Stimulated activated CD8-positive, alpha-beta memory T cell treated with anti-CD3 and anti-CD28 coated beads, Interleukin-15, amount 100 ng/mL, for 4 hours (primary cell): ENCODE data around the gene FGFR1OP2.
"Not testable (repeated sequence)": the region's sequence is repeated elsewhere in the genome, so short reads cannot be mapped to it uniquely, and the experiment has no call there.

Source experiments
- DNase-seq, 2 donors: peaks; one replicate each; pipeline ENCODE4 v3.0.0-alpha.2; 2020; ENCODE audit warnings: low read depth in 2 of 2

The FGFR1OP2 gene

GRCh38 chr12:26941215-26941594 lies 2.9 kb downstream of the FGFR1OP2 start:
- no peak for DNase-seq

DNA sequence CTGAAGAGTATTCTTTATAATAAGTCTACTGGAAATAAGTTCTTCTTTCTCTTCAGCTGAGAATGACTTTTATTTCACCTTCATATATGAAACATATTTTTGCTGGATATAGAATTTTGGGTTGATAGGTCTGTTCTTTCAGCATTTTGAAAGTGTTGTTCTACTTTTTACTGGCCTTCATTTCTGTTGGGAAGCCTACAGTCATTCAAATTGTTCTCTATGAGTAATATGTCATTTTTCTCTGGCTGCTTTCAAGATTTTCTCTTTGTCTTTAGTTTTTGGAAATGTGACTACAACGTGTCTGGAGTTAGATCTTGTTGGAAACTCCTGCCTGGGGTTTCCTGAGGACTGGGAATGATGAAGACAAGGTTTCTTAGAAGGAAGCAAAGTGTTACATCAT lies 10.0 kb downstream of the FGFR1OP2 start:
- DNase-seq = no peak

DNA sequence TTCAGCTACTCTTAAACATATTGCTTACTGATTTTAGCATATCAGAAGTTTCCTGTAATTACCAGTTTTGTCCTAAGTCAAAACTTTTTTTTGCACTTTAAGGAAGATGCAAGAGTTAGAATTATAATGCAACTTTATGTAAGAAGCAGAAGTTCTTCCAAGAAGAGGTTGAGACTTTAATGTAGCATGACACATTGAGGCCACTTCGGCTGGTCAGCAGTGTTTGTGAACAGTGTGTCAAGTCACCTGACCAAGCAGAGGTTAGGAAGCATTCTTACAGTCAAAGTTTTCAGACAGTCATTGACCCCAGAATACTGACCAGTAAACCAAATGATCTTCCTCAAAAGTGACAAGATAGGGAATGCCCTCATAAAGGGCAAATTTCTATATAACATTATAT lies 15.2 kb downstream of the FGFR1OP2 start:
- no peak for DNase-seq

- no peak for DNase-seq
Measured at GRCh38 chr12:26954027-26954426, 15.8 kb downstream of the FGFR1OP2 start.

GRCh38 chr12:26961391-26961790 lies 23.1 kb downstream of the FGFR1OP2 start:
- DNase-seq = not testable (repeated sequence)

- DNase-seq = no peak
Measured at GRCh38 chr12:26961803-26962202, 23.5 kb downstream of the FGFR1OP2 start.

- DNase-seq = no peak
Measured at GRCh38 chr12:26963413-26963812, 25.1 kb downstream of the FGFR1OP2 start.

GRCh38 chr12:26966842-26967241 lies 28.6 kb downstream of the FGFR1OP2 start:
- DNase-seq = no peak

DNA sequence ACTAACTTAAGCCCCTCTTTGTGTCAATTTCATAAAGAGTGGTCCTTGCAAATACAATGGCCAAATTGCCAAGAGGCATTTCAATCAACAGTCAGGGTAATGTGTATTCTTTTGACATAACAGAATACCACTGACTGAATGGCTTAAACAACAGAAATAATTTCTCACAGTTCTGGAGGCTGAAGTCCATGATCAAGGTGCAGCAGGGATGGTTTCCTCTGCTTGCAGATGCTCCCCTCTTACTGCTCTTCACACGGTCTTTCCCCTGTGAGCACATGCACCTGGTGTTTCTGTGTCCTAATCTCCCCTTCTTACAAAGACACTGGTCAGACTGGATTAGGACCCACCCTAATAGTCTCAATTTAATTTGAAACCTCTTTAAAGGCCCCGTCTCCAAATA lies 31.9 kb downstream of the FGFR1OP2 start:
- no peak for DNase-seq

DNA sequence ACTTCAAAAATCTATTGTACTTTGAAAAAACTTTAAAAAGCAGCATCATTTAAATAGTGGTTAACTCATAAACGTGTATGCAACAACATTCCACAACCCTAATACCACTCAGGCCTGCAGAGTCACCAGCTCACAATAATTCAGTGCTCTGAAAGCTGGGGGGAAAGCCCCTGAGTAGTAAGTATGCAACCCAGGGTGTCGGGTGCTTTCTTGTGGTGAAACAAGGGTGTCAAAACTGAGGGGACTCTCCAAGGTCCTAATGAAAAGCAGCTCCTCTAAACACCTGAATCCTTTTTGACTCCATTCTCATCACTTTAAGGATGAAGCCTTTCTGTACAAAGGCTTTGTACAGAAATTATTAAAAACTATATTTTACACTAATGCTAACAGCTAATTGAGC lies 33.7 kb downstream of the FGFR1OP2 start:
- peak; percentile 16 to 36 for DNase-seq

- no peak for DNase-seq
Measured at GRCh38 chr12:26976687-26977086, 38.4 kb downstream of the FGFR1OP2 start.

DNA sequence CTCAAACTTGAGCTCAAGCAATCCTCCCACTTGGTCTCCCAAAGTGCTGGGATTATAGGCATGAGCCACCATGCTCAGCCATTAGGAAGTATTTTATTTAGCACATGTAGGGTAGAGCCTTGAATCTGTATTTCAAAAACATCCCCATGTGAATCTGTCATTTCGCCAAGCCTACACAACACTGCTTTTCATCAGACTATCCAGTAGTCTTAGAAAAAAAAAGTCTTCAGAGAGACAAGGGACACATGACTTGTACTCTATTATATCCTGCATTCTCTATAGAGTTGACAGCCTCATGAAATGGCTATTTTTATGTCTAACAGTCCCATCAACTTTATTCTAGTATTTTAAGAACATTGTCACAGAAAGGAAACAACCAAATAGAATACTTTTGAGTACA lies 40.5 kb downstream of the FGFR1OP2 start:
- DNase-seq = no peak

- DNase-seq = no peak
Measured at GRCh38 chr12:26979733-26980132, 41.5 kb downstream of the FGFR1OP2 start.

DNA sequence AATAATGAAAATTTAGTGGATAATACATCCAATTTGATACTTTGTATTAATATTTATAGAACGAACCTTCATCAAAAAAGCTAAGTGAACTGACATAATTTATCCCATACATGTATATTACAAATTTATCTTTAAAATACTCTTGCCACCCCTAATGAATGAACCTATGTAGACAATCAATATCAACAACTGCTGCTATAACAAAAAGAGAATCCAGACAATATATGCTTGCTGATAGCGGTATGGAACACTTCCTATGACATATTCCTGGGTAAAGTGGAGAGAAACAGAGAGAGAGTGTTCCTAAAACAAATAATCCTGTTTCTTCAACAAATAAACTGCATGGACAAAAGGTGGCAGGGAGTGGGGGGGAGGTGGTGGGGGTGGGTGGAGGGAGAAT lies 44.6 kb downstream of the FGFR1OP2 start:
- DNase-seq = no peak

DNA sequence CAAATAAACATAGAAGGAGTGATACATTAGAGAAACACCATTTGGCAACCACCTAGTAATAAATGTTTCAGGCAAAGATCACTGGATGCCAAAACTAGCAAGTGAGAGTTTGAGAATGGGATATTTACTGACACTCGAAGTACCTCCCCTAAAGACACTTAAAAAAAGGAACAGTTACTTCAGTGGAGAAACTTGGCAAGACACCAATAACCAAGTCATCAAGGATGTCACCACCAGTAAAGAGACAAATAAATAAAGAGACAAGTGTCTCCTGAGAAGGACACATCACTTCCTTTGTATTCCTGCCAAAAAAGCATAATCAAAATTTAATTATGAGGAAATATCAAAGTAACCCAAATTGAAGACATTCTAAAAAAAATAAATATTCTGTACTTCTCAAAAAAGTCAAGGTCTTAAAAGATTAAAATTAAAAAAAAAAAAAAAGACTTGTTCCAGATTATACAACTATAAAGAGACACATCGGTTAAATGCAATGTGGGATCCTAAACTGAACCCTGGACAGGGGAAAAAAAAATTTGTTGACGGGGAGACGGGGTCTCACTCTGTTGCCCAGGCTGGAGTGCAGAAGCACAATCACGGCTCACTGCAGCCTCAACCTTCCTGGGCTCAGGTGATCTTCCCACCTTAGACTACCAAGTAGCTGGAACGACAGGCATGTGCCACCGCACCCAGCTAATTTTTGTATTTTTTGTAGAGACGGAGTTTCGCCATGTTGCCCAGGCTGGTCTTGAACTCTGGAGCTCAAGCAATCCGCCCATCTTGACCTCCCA lies 49.6 kb downstream of the FGFR1OP2 start:
- no peak for DNase-seq

DNA sequence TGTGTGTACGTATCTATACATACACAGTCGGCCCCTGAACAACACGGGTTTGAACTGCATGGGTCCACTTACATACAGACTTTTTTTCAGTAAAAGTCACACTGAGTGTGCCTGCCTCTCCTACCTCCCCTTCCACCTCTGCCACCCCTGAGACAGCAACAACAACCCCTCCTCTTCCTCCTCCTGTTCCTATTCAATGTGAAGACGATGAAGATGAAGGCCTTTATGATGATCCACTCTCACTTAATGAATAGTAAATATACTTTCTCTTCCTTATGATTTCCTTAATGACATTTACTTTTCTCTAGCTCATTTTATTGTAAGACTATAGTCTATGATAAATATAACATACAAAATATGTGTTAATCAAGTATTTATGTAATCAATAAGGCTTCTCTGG lies 50.4 kb downstream of the FGFR1OP2 start:
- no peak for DNase-seq

GRCh38 chr12:26989873-26990272 lies 51.6 kb downstream of the FGFR1OP2 start:
- no peak for DNase-seq

GRCh38 chr12:26991826-26992225 lies 53.6 kb downstream of the FGFR1OP2 start:
- DNase-seq = no peak

- DNase-seq = no peak
Measured at GRCh38 chr12:26994109-26994508, 55.8 kb downstream of the FGFR1OP2 start.

- no peak for DNase-seq
Measured at GRCh38 chr12:26995706-26996105, 57.4 kb downstream of the FGFR1OP2 start.

GRCh38 chr12:26997003-26997402 lies 58.7 kb downstream of the FGFR1OP2 start:
- DNase-seq = no peak

- no peak for DNase-seq
Measured at GRCh38 chr12:27000961-27001360, 62.7 kb downstream of the FGFR1OP2 start.

DNA sequence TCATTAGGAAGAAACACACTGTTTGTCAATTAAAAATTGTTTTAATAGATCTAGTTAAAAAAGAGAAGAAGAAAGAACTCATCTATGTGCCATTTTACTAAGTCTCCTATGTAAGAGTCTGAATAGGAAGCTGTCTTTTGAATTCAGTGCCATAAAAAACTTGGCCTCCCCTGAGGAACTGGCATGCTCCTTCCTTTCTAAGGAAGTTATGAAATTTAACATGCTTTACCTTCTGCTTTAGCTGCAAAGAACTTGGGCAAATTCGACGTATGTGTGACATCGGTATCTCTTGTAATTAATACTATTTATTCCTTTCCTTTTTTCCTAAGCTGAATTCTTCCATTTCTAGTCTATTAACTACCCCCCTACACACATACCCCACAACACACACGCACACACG lies 63.4 kb downstream of the FGFR1OP2 start:
- DNase-seq = no peak

GRCh38 chr12:27002141-27002540 lies 63.9 kb downstream of the FGFR1OP2 start:
- no peak for DNase-seq
